KOPT-K1 (cell line): ENCODE results near the gene TADA2A.
"Not testable (repeated sequence)": the region's sequence is repeated elsewhere in the genome, so short reads cannot be mapped to it uniquely, and the experiment has no call there.

Experiments used
- H3K27ac ChIP-seq: fragments of 200-600 bp; sonication (generic); 2 replicates; pipeline ENCODE4 v1.5.1; 2016; ENCODE audit warnings: antibody characterized with exemption, mild to moderate bottlenecking, low read depth, low read length; ENCODE audit not compliant: poor library complexity, severe bottlenecking
- H3K36me3 ChIP-seq: fragments of 200-600 bp; sonication (generic); 2 replicates; pipeline ENCODE4 v1.5.1; 2017; ENCODE audit warnings: antibody characterized with exemption, mild to moderate bottlenecking, low read length, moderate library complexity; ENCODE audit not compliant: insufficient read depth
- H3K9me3 ChIP-seq: fragments of 200-600 bp; sonication (generic); 2 replicates; pipeline ENCODE4 v1.5.1; 2017; ENCODE audit warnings: antibody characterized with exemption, low read length, mild to moderate bottlenecking; ENCODE audit not compliant: insufficient read depth, poor library complexity, severe bottlenecking

TADA2A gene

DNA sequence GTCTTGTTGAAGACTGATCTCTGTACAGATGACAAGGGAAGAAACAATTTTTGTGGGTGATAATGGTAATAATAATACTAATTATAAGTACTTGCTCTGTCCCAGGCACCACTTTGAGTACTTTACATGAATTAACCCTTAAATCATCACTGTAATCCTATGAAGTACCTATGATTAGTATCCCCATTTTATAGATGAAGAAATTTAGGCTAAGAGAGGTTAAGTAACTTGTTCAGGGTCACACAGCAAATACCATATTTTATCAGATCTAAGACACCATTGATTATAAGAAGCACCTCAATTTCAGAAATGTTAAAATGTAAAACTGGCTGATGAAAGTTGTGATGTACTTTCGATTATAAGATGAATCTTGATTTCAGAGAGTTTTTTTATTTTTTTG, 18.6 kb downstream of the TADA2A start:
- Histone ChIP-seq H3K36me3 (peaks cover 90% of the 10 kb centered on the region), H3K9me3 (no peaks in the 10 kb centered on the region), H3K27ac (no peak overlapping the region)

DNA sequence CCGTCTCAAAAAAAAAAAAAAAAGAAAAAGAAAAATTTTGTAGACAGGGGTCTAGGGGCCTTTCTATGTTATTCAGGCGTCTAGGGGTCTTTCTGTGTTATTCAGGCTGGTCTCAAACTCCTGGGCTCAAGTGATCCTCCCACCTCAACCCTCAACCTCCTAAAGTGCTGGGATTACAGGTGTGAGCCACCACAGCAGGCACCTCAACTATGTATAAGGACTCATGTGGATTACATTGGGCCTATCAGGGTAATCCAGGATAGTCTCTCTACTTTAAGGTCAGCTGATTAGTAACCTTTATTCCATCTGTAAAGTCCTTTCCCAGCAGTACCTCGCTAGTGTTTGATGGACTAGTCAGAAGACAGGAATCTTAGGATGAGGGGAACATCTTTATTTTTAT, 22.4 kb downstream of the TADA2A start:
- Histone ChIP-seq H3K27ac (no peak overlapping the region), H3K9me3 (no peaks in the 10 kb centered on the region), H3K36me3 (peaks cover 96% of the 10 kb centered on the region)

DNA sequence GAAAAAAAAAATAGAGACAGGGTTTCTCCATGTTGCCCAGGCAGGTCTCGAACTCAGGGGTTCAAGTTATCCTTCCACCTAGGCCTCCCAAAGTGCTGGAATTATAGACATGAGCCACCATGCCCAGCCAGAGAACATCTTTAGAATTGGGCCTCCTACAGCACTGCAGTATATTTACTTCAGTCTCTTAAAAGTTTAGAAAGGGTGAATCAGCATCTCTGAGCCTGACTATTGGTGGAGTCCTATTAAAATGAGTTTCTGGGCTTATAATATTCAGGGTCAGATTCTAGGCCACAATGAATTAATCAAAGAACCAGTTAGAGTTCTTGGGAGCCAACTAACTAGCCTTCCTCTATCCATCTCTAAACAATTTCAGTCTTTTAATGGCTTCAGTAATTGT, 22.8 kb downstream of the TADA2A start:
- H3K27ac ChIP-seq = no peak overlapping the region
- H3K9me3 ChIP-seq = no peaks in the 10 kb centered on the region
- H3K36me3 ChIP-seq = peaks cover 96% of the 10 kb centered on the region

DNA sequence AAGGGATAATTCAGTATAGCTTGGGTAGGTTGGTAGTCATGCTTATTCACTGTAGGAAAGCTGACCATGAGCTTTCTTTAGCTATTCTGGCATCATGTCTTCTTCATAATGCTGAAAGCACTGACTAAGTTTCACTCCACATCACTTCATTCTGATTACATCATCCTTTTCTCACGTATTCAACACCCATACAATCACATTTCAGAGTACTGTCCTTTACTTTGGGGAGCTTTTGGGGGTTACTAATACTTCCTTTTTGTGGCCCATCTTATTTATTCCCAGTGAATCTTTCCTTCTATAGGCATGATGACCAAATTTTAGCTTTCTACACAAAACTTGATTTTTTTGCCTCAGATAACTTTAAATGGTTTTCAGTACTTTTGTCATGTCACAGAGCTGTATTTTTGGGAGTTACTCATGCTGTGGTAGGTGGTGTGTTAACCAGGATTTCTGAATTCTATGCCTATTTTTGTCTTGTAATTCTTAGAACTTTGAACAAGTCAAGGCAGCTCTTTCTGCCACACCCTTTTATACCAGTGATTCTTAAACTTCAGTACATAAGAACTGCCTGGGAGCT, 23.5 kb downstream of the TADA2A start:
- Histone ChIP-seq H3K9me3 (no peaks in the 10 kb centered on the region), H3K27ac (no peak overlapping the region), H3K36me3 (peaks cover 96% of the 10 kb centered on the region)

DNA sequence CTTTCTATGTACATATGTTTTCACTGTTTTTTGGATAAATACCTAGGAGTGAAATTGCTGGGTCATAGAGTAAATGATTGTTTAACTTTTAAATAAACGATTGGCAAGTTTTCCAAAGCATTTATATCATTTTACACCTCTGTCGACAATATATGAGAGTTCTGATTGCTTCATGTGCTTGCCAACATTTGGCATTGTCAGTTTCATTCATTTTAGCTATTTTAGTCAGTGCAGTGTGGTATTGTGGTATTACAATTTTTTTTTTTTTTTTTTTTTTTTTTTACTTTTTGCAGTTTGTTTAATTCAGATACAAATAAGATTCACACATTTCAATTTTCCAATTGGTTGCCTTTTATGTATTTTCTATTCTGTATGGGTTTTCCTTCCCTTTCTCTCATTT, 26.0 kb downstream of the TADA2A start:
- Histone ChIP-seq H3K9me3 (no peaks in the 10 kb centered on the region), H3K27ac (no peak overlapping the region), H3K36me3 (peaks cover 94% of the 10 kb centered on the region)

DNA sequence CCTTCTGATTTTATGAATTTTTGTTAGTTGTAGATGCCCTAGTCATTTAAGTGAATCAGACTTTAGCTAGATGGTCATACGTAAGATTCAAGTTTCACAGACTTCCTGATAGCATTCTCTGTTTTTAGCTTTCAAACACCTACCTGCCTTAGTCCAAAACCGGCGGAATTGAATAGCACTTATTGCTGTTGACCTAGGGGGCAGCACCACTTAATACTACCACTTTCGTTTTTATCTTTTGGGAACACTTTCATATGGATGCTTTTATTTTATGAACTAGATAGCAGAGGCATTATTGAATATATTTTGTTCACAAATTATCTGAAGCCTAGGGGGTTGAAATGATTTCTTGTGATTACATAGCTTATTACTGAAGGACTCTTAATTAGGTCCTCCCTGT, 31.5 kb downstream of the TADA2A start:
- H3K36me3 ChIP-seq = peaks cover 95% of the 10 kb centered on the region
- H3K27ac ChIP-seq = no peak overlapping the region
- H3K9me3 ChIP-seq = no peaks in the 10 kb centered on the region

DNA sequence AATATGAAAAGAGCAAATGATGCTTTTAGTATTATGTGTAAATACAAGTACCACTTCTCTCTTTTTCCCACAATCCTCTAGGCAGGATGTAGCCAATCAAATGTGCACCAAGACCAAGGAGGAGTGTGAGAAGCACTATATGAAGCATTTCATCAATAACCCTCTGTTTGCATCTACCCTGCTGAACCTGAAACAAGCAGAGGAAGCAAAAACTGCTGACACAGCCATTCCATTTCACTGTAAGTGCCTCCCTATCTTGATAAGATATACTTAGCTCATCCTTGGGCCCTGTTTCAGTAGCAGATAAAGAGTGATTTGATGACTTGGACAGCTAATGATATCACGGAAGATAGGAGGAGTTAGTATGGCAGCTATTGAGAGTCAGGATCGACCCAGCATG, 33.7 kb downstream of the TADA2A start:
- peaks cover 96% of the 10 kb centered on the region for H3K36me3 ChIP-seq
- H3K9me3 ChIP-seq = no peaks in the 10 kb centered on the region
- no peak overlapping the region for H3K27ac ChIP-seq

DNA sequence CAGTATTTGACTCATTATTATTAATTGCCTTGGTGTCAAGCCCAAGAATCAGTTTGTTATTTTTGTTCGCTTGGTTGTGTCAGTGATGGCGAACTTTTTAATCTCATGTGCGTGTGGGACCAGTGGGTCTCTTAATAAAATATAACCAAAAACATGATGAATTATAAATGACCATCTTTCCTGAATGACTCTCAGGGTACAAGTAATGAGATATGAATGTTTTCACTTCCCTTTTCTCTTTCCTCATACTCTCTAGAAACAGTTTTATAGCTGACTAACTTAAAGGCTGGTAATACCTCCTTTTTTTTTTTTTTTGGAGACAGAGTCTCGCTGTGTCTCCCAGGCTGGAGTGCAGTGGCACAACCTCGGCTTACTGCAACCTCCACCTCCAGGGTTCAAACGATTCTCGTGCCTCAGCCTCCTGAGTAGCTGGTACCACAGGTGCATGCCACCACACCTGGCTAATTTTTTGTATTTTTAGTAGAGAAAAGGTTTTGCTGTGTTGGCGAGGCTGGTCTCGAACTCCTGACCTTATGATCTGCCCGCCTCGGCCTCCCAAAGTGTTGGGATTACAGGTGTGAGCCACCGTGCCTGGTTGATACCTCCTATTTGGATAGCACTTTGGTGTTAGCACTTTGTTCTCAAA, 34.8 kb downstream of the TADA2A start:
- peaks cover 95% of the 10 kb centered on the region for H3K36me3 ChIP-seq
- H3K27ac ChIP-seq, H3K9me3 ChIP-seq: not testable (repeated sequence)

DNA sequence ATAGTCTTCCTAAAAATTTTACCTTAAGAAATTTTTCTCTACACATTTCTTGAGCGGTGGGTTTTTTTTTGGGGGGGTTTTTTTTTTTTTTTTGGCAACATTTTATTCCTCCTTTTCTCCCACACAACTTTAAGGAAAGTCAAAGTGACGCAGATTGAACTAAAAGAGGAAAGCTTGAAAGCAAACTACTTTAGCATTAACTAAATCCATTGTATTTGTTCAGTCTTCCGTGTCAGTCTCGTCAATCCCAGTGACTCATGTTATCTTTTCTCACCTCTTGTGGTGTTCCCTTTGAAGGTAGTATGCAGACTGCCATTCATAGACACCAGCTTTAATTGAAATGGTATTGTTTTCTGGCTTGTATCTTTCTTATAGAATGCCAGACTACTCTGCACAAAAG, 39.3 kb downstream of the TADA2A start:
- Histone ChIP-seq H3K27ac (no peak overlapping the region), H3K9me3 (no peaks in the 10 kb centered on the region), H3K36me3 (peaks cover 100% of the 10 kb centered on the region)

DNA sequence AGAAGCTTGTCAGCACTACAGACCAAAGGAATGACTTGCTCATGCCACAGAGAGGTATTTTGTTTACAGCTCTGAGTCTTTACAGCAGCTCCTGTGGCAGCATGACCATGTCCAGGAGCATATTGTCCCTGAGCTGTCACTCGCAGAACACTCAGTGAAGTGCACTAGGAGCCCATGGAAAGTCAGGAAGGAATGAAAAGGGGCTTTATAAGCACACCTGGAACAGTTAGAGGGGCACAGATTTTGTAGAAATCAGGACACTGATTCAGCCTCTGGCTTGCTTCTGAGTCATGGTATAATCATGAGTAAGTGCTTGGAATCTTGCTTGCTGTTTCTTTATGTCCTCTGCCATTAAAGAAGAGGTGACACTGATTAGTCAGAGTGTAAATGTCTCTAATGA, 41.0 kb downstream of the TADA2A start:
- Histone ChIP-seq H3K9me3 (no peaks in the 10 kb centered on the region), H3K36me3 (peaks cover 99% of the 10 kb centered on the region)

DNA sequence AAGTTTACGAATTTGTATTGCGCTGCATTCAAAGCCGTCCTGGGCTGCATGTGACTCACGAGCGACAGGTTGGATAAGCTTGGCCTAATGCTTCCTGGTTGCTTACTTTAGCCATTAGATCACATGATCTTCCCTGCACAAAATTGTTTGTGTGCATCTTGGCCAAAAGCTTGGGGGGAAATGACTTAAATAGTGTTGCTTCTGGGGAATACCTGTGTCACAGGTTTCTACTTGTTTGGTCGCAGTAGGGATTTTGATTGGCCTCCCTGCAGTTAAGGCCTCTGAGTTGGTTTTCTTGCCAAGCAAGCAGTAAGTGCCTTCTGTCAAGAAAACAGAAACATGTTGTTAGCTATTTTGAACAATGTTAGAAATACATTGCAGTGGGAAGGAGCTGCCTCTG, 43.4 kb downstream of the TADA2A start:
- Histone ChIP-seq H3K36me3 (peaks cover 94% of the 10 kb centered on the region), H3K9me3 (no peaks in the 10 kb centered on the region), H3K27ac (no peak overlapping the region)

More for the DNA sequence above, 41.0 kb downstream of the TADA2A start:
- H3K27ac ChIP-seq = no peak overlapping the region

DNA sequence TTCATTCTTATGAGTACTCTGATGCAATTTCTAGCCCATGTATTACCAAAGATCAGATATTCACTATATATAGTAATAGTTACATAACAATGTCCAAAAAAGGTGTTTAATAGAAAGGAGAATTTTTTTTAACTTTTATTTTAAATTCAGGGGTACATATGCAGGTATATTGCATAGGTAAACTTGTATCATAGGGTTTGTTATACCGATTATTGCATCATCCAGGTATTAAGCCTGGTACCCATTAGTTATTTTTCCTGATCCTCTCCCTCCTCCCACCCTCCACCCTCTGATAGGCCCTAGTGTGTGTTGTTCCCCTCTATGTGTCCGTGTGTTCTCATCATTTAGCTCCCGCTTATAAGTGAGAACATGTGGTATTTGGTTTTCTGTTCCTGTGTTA, 51.1 kb downstream of the TADA2A start:
- H3K36me3 ChIP-seq = peaks cover 72% of the 10 kb centered on the region
- H3K27ac ChIP-seq, H3K9me3 ChIP-seq: not testable (repeated sequence)

DNA sequence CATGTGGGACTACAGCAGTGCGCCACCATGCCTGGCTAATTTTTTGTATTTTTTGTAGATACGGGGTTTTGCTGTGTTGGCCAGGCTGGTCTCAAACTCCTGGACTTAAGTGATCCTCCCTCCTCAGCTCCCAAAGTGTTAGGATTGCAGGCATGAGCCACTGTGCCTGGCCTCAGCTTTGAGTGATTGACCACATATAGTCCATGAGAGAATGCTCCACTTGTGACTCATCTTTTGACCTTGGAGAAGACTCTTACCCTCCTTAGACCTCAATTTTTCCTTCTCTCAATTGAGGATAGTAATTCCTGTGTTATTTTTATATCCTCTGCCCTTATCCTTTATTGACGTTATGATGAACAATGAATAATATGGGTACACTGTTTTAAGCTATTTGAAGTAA, 52.1 kb downstream of the TADA2A start:
- Histone ChIP-seq H3K27ac (no peak overlapping the region), H3K9me3 (no peaks in the 10 kb centered on the region), H3K36me3 (peaks cover 68% of the 10 kb centered on the region)

DNA sequence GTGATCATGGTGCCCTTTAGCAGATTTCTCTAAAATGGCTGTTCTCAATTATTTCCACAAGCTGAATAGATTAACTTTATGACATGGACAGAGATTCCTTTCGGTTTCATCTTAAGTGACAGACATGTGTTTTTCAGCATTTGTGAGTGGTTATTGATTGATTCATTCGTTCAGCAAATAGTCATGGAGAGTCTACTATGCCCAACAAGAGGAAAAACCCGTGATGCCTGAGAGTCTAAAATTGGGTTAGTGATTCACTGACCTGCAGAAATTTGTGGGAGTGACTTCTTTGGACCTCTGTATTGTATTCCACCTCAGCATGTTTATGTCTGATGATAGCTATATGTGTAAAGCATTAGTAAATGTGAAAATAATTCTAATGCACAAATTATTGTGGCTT, 55.0 kb downstream of the TADA2A start:
- peaks cover 76% of the 10 kb centered on the region for H3K36me3 ChIP-seq
- H3K9me3 ChIP-seq = no peaks in the 10 kb centered on the region
- no peak overlapping the region for H3K27ac ChIP-seq

DNA sequence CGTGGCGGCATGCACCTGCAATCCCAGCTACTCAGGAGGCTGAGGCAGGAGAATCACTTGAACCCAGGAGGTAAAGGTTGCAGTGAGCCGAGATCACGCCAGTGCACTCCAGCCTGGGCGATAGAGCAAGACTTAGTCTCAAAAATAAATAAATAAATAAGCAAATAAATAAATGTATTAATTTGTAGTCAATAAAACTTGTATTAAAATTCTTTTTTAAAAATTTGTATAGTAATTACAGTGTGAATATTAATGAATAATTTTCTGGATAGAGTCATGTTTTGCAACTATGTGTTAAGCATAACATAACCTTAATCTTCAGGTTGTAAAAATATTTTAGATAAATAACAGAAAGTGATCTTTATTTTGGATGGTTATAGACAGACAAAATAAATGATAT, 55.8 kb downstream of the TADA2A start:
- Histone ChIP-seq H3K36me3 (peaks cover 84% of the 10 kb centered on the region), H3K27ac (no peak overlapping the region), H3K9me3 (no peaks in the 10 kb centered on the region)

DNA sequence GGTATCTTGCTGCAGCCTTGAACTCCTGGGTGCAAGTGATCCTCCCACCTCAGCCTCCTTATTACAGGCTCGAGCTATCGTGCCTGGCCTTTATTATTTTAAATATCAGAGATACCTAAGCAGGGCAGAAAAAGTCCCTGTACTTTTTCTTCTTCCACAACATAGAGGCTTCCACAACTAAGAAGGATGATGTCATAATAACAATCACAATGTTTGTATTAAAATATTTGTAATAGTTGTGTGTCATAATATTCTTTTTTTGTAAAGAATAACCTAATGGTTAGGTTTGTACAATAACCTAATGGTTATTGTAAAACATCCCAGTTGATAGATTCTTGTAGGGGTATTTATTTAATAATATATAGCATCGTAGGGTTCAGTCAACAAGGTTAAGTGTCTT, 56.4 kb downstream of the TADA2A start:
- no peak overlapping the region for H3K27ac ChIP-seq
- H3K9me3 ChIP-seq = no peaks in the 10 kb centered on the region
- peaks cover 89% of the 10 kb centered on the region for H3K36me3 ChIP-seq
